Neuronal stem cell (in vitro differentiated cells): Measurements from ENCODE around the gene BCL6B.
"Not testable (repeated sequence)": the region's sequence is repeated elsewhere in the genome, so short reads cannot be mapped to it uniquely, and the experiment has no call there.

ENCODE experiments used
- DNase-seq: peaks from one replicate; pipeline ENCODE4 v3.0.0-alpha.2; 2013; ENCODE audit warnings: low spot score
- H2AFZ ChIP-seq: one replicate; pipeline ENCODE4 v1.6.1; 2013; ENCODE audit warnings: mild to moderate bottlenecking, low read length, inconsistent platforms
- H2AK5ac ChIP-seq: 2 replicates; pipeline ENCODE4 v1.6.1; 2013; ENCODE audit warnings: low read depth, mild to moderate bottlenecking, inconsistent platforms, low read length, moderate library complexity, mixed read lengths
- H2BK120ac ChIP-seq: 2 replicates; pipeline ENCODE4 v1.6.1; 2013; ENCODE audit warnings: low read depth, mild to moderate bottlenecking, inconsistent platforms, low read length, moderate library complexity, mixed read lengths
- H2BK12ac ChIP-seq: one replicate; pipeline ENCODE4 v1.6.1; 2013; ENCODE audit warnings: low read length, inconsistent platforms
- H2BK15ac ChIP-seq: 2 replicates; pipeline ENCODE4 v1.6.1; 2013; ENCODE audit warnings: mild to moderate bottlenecking, low read length, inconsistent platforms, mixed read lengths
- H2BK5ac ChIP-seq: one replicate; pipeline ENCODE4 v1.6.1; 2013; ENCODE audit warnings: inconsistent platforms, mild to moderate bottlenecking, low read length, moderate library complexity
- H3K14ac ChIP-seq: one replicate; pipeline ENCODE4 v1.6.1; 2013; ENCODE audit warnings: low read length, inconsistent platforms
- H3K18ac ChIP-seq: 2 replicates; pipeline ENCODE4 v1.6.1; 2013; ENCODE audit warnings: low read length, inconsistent platforms
- H3K23ac ChIP-seq: 2 replicates; pipeline ENCODE4 v1.6.1; 2013; ENCODE audit warnings: low read depth, mild to moderate bottlenecking, mixed read lengths, low read length, inconsistent platforms; ENCODE audit not compliant: poor library complexity
- H3K27ac ChIP-seq: replicated peaks from 3 replicates; pipeline ENCODE4 v1.5.1; 2013; ENCODE audit warnings: low read length, inconsistent platforms
- H3K27me3 ChIP-seq, 3 experiments: 2 replicates each; pipeline ENCODE4 v1.6.1; 2013; ENCODE audit warnings: low read length in 3 of 3, mild to moderate bottlenecking in 2 of 3, inconsistent platforms in 1 of 3, low read depth in 1 of 3, mixed read lengths in 1 of 3, moderate library complexity in 1 of 3; ENCODE audit not compliant: control insufficient read depth in 3 of 3, insufficient read depth in 3 of 3
- H3K36me3 ChIP-seq, 2 donors: replicated peaks in 1 of 2; 2 replicates each; pipeline ENCODE4 v1.6.1; 2013; ENCODE audit warnings: low read length in 2 of 2; ENCODE audit not compliant: control insufficient read depth in 2 of 2, insufficient read depth in 2 of 2
- H3K4ac ChIP-seq: 2 replicates; pipeline ENCODE4 v1.6.1; 2013; ENCODE audit warnings: inconsistent platforms, mild to moderate bottlenecking, low read length, moderate library complexity
- H3K4me1 ChIP-seq, 2 donors: 1 replicate in 1 of 2; 2 replicates in 1 of 2; pipeline ENCODE4 v1.6.1; 2013; ENCODE audit warnings: low read length in 2 of 2, low read depth in 1 of 2; ENCODE audit not compliant: control insufficient read depth in 2 of 2, insufficient read depth in 1 of 2
- H3K4me2 ChIP-seq: one replicate; pipeline ENCODE4 v1.6.1; 2013; ENCODE audit warnings: mild to moderate bottlenecking, low read length, inconsistent platforms; ENCODE audit not compliant: insufficient read depth, poor library complexity, severe bottlenecking
- H3K4me3 ChIP-seq, 2 donors: 2 replicates each; pipeline ENCODE4 v1.5.1; 2013; ENCODE audit warnings: low read length in 2 of 2, mild to moderate bottlenecking in 2 of 2, inconsistent platforms in 1 of 2, moderate library complexity in 1 of 2
- H3K79me1 ChIP-seq: one replicate; pipeline ENCODE4 v1.6.1; 2013; ENCODE audit warnings: low read depth, mild to moderate bottlenecking, inconsistent platforms, low read length, moderate library complexity
- H3K9ac ChIP-seq: one replicate; pipeline ENCODE4 v1.6.1; 2013; ENCODE audit warnings: mild to moderate bottlenecking, low read depth, low read length, inconsistent platforms; ENCODE audit not compliant: poor library complexity
- H3K9me3 ChIP-seq, 2 donors: replicated peaks in 1 of 2; 2 replicates each; pipeline versions ENCODE3 to v1.6.1; 2013; ENCODE audit warnings: low read length in 2 of 2, mild to moderate bottlenecking in 2 of 2, inconsistent platforms in 1 of 2, low read depth in 1 of 2, mixed read lengths in 1 of 2, moderate library complexity in 1 of 2; ENCODE audit not compliant: control insufficient read depth in 2 of 2, insufficient read depth in 1 of 2
- H4K8ac ChIP-seq: one replicate; pipeline ENCODE4 v1.6.1; 2013; ENCODE audit warnings: low read depth, mild to moderate bottlenecking, inconsistent platforms, low read length, moderate library complexity
- H4K91ac ChIP-seq: one replicate; pipeline ENCODE4 v1.6.1; 2013; ENCODE audit warnings: low read length, low read depth, mild to moderate bottlenecking, inconsistent platforms; ENCODE audit not compliant: poor library complexity
- WGBS, 2 donors: extraction: QIAGEN DNeasy Blood & Tissue Kit; methylation state at CpG; one replicate each; pipeline ENCODE4 v1.1.7; 2013; ENCODE audit warnings: missing lambda C conversion rate in 2 of 2, mixed read lengths in 1 of 2; ENCODE audit not compliant: insufficient read length in 2 of 2, insufficient replicate concordance in 1 of 2; ENCODE audit errors: extremely low coverage in 2 of 2; 5-methylcytosine and 5-hydroxymethylcytosine counted together

The BCL6B gene

GRCh38 chr17:6986676-6987075 is 36.2 kb upstream of the BCL6B start:
- H3K4me2 ChIP-seq, result no peak overlapping the region
- H3K27me3 ChIP-seq, result no peaks in the 10 kb centered on the region
- H3K36me3 ChIP-seq, result no peaks in the 10 kb centered on the region
- H3K27ac ChIP-seq, result no peak overlapping the region
- WGBS, 2 donors, result no CpG with 5 or more reads among the region's 3 CpGs
- H3K23ac ChIP-seq, result no peak overlapping the region
- no peak overlapping the region for H3K18ac ChIP-seq
- no peak overlapping the region for H4K91ac ChIP-seq
- no peaks in the 10 kb centered on the region for H3K4me1 ChIP-seq
- H2AFZ ChIP-seq, result no peak overlapping the region
- no peak overlapping the region for H3K9ac ChIP-seq
- no peak overlapping the region for H3K14ac ChIP-seq
- no peak overlapping the region for H2BK15ac ChIP-seq
- H2AK5ac ChIP-seq, result no peak overlapping the region
- no peak overlapping the region for H4K8ac ChIP-seq
- H3K4ac ChIP-seq, result no peak overlapping the region
- no peak overlapping the region for H2BK120ac ChIP-seq
- H3K4me3 ChIP-seq, result no peak overlapping the region
- H2BK5ac ChIP-seq, result no peak overlapping the region
- no peaks in the 10 kb centered on the region for H3K79me1 ChIP-seq
- no peak for DNase-seq
- no peak overlapping the region for H2BK12ac ChIP-seq
- H3K9me3 ChIP-seq, result no peaks in the 10 kb centered on the region

GRCh38 chr17:6989779-6990178 is 33.1 kb upstream of the BCL6B start:
- no peaks in the 10 kb centered on the region for H3K4me1 ChIP-seq
- H3K9ac ChIP-seq, result no peak overlapping the region
- no peak overlapping the region for H3K4ac ChIP-seq
- no peaks in the 10 kb centered on the region for H3K79me1 ChIP-seq
- WGBS, 2 donors, result no CpG with 5 or more reads among the region's 2 CpGs
- H4K8ac ChIP-seq, result no peak overlapping the region
- H3K4me2 ChIP-seq, result no peak overlapping the region
- H3K9me3 ChIP-seq, result no peaks in the 10 kb centered on the region
- H3K18ac ChIP-seq, result no peak overlapping the region
- H4K91ac ChIP-seq, result no peak overlapping the region
- no peaks in the 10 kb centered on the region for H3K36me3 ChIP-seq
- peaks cover 0 to under 1% (median 0%) of the 10 kb centered on the region in 3 experiments for H3K27me3 ChIP-seq
- H3K23ac ChIP-seq, result no peak overlapping the region
- H3K27ac ChIP-seq, result no peak overlapping the region
- no peak overlapping the region for H3K4me3 ChIP-seq
- no peak overlapping the region for H2BK5ac ChIP-seq
- no peak overlapping the region for H2BK120ac ChIP-seq
- DNase-seq, result no peak
- no peak overlapping the region for H3K14ac ChIP-seq
- no peak overlapping the region for H2BK15ac ChIP-seq
- no peak overlapping the region for H2BK12ac ChIP-seq
- H2AFZ ChIP-seq, result no peak overlapping the region
- no peak overlapping the region for H2AK5ac ChIP-seq

- H4K8ac ChIP-seq, H2AK5ac ChIP-seq, H3K4me1 ChIP-seq, H3K18ac ChIP-seq, H2AFZ ChIP-seq, H2BK15ac ChIP-seq, H3K4ac ChIP-seq, H3K4me3 ChIP-seq, H3K9ac ChIP-seq, H3K23ac ChIP-seq, H2BK120ac ChIP-seq, H4K91ac ChIP-seq, H3K14ac ChIP-seq, H3K27ac ChIP-seq, H3K79me1 ChIP-seq, H2BK12ac ChIP-seq, H3K4me2 ChIP-seq, H3K9me3 ChIP-seq, H2BK5ac ChIP-seq, DNase-seq: not testable (repeated sequence)
- WGBS, 2 donors, result no CpG with 5 or more reads among the region's 5 CpGs
- H3K27me3 ChIP-seq, result peaks cover 0 to 21% (median 0%) of the 10 kb centered on the region in 3 experiments
- peaks cover 0 to 14% of the 10 kb centered on the region in 2 donors for H3K36me3 ChIP-seq
Measured at GRCh38 chr17:6993613-6994056, 29.2 kb upstream of the BCL6B start.

- no CpG with 5 or more reads among the region's 10 CpGs for WGBS, 2 donors
- Histone ChIP-seq H3K23ac (no peak overlapping the region), H3K36me3 (peaks cover 0 to 19% of the 10 kb centered on the region in 2 donors), H2AFZ (no peak overlapping the region), H2AK5ac (no peak overlapping the region), H2BK15ac (no peak overlapping the region), H4K91ac (no peak overlapping the region), H4K8ac (no peak overlapping the region), H2BK5ac (no peak overlapping the region), H3K9me3 (peaks cover 0 to 2% of the 10 kb centered on the region in 2 donors), H3K4me1 (peaks cover 0 to 5% of the 10 kb centered on the region in 2 donors), H3K9ac (no peak overlapping the region), H3K79me1 (no peaks in the 10 kb centered on the region), H3K14ac (no peak overlapping the region), H3K4me3 (no peak overlapping the region), H3K4ac (no peak overlapping the region), H3K27ac (no peak overlapping the region), H2BK12ac (no peak overlapping the region), H3K27me3 (peaks cover 0 to 21% (median 0%) of the 10 kb centered on the region in 3 experiments), H3K4me2 (no peak overlapping the region), H3K18ac (no peak overlapping the region), H2BK120ac (no peak overlapping the region)
- DNase-seq, result no peak
Measured at GRCh38 chr17:6994118-6994598, 28.7 kb upstream of the BCL6B start.
